CD4-positive, alpha-beta T cell treated with Interleukin-6 at 100 ng/mL for 8 hours (primary cell): Measurements from ENCODE around the gene PHF21B.
"Not testable (repeated sequence)": the region's sequence is repeated elsewhere in the genome, so short reads cannot be mapped to it uniquely, and the experiment has no call there.

Experiments used
- DNase-seq: peaks from one replicate; pipeline ENCODE4 v3.0.0-alpha.2; 2020; ENCODE audit warnings: mixed read lengths, low spot score

The PHF21B gene

DNA sequence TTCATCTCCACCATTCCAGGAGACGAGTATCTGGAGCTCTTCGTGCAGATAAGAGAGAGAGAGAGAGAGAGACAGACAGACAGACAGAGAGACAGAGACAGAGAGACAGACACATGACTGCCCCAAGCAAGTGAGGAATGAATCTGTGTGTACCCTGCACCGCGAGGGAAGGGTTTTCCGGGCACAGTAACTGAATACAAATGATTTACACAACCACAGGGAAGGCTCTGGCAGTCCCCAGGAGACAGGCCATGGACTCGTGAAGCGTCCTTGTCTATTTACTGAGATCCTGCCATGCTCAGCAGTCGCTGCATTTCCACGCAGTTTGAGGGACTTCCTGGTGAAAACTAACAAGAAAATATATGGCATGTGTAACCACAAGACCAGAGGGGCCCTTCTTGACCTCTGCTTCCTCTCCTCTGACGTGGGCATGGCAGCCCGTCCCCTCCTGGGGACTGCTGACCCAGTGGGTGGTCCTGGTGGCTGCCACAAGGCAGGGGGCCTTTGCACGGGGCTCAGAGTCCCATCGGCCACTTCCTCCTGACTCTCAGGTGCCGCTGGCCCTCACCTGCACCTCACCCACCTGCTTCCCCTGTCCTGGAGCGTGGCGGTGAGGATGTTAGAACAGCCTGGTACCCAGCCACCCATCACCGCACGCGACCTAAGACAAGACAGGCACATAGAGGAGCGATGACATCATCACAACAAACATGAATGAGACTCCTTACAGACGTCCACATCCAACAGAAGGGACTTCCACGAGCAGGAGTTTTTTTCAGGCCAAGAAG is 75.9 kb downstream of the PHF21B start:
- DNase-seq: no peak

DNA sequence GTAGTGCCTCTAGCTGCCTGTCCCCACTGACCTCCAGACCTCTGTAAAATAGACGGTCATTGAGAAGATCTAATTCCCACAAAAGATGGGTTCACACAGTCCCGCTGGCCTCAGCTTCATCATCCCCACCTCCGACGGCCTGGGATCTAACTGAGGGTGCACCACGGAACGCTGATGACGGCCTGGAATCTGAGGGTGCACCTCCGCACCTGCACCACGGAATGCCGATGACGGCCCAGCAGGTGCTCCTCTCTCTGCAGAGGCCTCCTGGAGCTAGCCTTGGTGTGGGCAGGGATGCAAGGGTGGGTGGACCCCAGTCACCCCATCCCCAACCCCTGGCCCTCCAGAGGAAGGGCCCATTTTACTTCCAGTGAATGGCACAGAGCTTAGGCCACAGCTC is 77.3 kb downstream of the PHF21B start:
- no peak for DNase-seq

DNA sequence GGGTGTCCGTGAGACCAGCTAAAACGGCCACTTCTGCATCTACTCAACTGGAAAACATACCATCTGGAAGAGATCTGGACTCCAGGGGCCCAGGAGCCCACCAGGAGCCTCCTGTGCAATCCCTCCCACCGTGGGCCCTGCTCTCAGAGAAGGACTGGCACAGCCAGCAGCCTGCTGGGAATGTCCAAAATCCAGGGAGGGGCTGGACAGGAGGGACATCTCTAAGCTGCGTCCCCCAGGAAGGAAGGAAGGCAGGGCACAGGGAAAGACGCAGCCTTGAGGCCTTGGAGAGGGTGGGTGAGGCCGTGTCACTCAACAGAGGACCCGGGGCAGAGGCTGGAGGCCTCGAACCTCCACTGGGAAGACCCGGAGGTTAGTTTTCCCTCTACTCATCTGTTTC is 78.0 kb downstream of the PHF21B start:
- no peak for DNase-seq

GRCh38 chr22:44931077-44931540 is 78.7 kb downstream of the PHF21B start:
- no peak for DNase-seq

DNA sequence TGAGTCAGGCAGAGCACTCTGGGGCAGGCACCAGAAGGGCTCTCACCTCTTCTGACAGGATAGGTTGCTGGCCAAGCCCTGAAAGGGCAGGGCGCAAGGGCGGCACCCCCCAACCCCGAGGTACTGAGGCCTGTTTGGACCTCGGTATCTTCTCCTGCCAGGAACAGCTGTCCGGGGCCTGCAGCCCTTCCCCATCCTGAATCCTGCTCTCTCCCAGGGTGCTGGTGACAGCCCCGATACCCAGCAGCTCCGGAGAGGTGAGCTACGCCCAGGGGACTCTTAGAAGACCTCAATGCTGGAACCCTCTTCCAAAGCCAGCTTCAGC is 79.1 kb downstream of the PHF21B start:
- no peak for DNase-seq

DNA sequence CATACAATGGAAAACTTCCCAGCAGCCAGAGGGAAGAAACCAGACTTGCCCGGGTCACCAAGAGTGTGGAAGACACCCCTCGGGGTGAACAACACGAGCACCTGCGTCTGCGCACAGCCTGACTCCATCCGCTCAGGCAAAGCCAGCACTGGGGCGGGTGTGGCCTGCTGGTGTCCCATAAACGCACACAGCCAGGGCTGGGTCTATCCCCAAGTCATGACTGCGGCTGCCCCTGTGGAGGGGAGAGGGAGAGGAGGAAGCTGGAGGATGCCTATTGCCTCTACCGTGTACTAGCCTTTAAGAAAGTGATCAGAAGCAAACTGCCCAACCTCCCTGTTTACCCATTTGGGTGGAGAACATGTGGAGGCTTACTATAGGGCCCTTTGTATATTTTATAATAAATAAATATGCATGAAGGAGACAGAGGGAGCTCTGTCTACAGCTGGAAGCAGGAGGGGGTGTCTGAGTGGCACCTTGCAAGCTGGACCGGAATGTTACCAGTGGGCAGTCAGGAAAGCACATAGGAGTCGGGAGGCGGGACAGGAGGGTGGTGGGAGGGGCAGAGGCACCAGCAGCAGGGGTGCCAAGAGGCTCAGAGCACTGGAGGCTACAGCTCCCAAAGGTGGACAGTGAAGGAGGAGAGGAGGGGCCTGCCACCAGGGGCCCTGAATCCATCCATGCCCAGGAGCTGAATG is 79.6 kb downstream of the PHF21B start:
- DNase-seq: no peak

- no peak for DNase-seq
These were observed 80.3 kb downstream of the PHF21B start for GRCh38 chr22:44929359-44930015.

DNA sequence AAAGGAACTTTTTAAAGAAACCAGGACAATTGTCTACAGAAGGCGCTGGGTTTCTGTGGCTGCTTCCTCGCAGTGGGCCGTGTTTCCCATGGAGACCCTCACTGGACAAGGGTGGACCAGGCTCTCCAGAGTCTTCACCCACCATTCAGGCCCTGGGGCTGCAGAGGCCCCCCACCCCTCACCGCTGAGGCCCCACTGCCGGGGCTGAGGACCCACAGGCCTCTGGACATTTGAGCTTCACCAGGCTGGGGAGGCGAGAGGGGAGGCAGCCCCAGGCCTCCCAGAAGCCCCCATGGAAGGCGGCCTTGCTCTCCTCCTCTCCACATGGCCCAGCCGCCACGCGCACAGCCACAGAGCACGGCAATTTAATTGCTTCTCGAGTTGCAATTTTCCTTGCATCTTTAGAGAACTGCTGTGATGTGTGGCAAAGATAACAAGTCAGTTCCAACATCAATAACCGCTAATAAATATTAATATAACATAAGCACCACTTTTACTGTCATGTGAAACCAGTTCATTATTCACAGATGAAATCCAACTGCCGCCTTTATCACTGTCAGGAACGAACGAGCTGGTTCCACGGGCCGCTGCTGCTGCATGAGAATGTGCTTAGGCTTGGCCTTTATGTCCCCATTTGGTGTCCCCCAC is 81.0 kb downstream of the PHF21B start:
- DNase-seq: no peak

GRCh38 chr22:44928136-44928463 is 81.7 kb downstream of the PHF21B start:
- no peak for DNase-seq

- DNase-seq: no peak
These were observed 82.2 kb downstream of the PHF21B start for GRCh38 chr22:44927463-44928135.

GRCh38 chr22:44926491-44927415 is 83.1 kb downstream of the PHF21B start:
- DNase-seq: no peak

GRCh38 chr22:44926124-44926475 is 83.7 kb downstream of the PHF21B start:
- DNase-seq: no peak

GRCh38 chr22:44925465-44926123 is 84.2 kb downstream of the PHF21B start:
- DNase-seq: no peak

DNA sequence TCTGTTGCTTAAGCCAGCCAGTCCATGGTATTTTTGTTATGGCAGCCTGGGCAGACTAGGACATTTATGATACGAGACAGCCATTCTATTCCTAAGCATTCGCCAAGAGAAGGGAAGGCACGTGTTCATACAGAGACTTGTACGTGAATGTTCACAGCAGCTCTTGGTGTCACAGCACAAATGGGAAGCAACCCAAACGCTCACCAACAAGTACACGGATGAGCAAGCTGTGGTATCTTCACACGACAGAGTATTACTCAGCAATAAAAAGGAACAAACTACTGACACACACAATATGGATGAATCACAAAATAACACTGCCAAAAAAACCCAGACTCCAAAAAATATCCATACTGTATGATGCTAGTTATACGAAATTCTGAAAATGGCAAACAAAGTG is 85.1 kb downstream of the PHF21B start:
- no peak for DNase-seq

GRCh38 chr22:44924098-44924497 is 85.7 kb downstream of the PHF21B start:
- no peak for DNase-seq

DNA sequence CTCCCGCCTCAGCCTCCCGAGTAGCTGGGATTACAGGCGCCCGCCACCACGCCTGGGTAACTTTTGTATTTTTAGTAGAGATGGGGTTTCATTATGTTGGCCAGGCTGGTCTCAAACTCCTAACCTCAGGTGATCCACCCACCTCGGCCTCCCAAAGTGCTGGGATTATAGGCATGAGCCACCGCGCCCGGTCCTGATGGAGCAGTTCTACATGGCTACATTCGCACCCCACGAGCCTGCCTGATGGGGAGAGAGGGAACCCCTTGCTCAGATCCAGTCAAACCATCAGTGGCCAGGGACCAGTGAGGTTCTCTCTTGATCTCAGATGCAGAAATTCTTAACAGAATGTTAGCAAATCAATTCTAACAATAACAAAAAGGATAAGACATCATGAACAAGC is 88.0 kb downstream of the PHF21B start:
- DNase-seq: not testable (repeated sequence)

DNA sequence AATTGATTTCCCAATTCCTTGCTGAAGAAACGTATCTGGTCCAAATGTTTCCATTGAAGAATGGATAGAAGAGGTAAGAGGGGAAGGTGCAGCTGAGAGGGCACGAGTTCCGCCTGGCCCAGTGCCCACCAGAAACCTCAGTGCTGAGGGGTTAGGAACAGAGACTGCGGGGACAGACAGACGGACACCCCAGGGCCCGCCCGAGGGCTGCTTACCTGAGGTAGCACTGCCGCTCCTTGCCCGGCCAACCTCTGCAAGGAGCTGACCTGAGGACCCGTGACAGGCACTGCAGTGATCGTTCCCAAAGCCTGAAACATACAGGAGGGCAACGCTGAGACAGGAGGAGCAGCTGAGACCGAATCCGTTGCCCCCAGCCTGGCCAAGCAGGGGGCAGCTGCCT is 89.6 kb downstream of the PHF21B start:
- DNase-seq: no peak

- DNase-seq: no peak
These were observed 90.1 kb downstream of the PHF21B start for GRCh38 chr22:44919691-44920090.

DNA sequence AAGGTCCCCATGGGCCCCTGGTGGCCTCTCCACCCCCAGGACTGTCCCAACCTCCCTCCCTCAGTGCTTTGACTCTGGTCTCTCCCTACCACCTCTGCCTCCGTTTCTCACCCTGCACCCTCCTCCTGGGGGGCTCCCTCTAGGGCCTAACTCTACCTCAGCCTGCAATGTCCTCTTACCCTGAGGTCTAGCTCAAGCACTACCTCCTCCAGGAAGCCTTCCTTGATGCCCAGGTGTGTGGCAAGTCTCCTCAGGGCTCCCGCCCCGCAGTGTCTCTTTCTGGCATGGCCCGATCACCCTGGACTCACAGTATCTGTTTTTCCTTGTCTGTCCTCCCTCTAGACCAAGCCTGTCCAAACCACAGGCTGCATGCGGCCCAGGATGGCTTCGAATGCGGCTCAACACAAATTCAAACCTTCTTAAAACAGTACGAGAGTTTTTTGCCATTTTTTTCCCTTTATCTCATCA is 90.8 kb downstream of the PHF21B start:
- no peak for DNase-seq

DNA sequence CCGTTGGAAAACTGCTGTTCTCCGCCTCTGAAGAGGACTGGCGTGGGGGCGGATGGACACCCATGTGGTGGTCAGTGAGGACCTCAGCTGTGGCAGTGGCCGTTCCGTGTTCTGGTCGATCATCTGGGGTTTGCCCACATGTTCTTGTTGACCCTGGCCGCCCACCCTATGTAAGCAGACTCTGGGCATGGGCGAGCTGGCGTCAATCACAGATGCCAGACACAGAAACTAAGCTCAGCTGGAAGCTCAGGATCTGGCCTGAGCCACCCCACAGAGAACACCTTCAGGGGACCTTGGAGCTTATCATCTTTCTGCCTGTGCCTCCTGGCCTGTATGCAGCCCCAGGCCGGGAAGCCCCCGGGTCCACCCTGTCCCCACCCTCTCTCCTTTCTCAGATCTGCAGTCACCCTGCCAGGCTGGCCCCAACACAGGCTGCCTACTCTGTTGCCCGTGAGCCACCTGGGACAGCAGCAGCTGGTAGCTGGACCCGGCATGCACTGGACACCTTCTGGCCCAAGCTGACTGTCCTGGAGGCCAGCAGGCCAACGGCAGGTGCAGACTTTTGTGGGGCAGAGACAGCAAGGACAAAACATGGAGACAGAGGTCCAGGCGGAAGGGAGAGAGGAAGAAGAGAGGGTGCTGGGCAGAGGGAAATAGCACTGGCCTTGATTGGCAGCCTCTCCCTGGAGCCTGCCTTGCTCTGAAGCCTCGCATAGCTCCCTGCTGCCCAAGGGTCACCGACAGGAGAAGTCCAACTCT is 91.5 kb downstream of the PHF21B start:
- DNase-seq: no peak
